ENCODE data around the gene GPR3. TPM values are rescaled to one million over a fixed set of nuclear protein-coding genes. Genes with fewer than 3 reads are reported as not detected.

The GPR3 gene
- total and polyA plus RNA-seq, 2 donors: 0.09 to 0.37 TPM

- Histone ChIP-seq H3K36me3 (ENCODE audit: control insufficient read depth in 2 of 2, insufficient read depth in 2 of 2, low read length in 1 of 2) (peaks cover 4 to 8% of the 10 kb centered on the region in 2 donors), H3K4me1 (ENCODE audit: control insufficient read depth in 2 of 2, insufficient read depth in 2 of 2, low read length in 2 of 2) (peaks cover 32 to 54% of the 10 kb centered on the region in 2 donors), H3K9me3 (ENCODE audit: control insufficient read depth in 2 of 2, insufficient read depth in 1 of 2, low read length in 1 of 2) (no peaks in the 10 kb centered on the region), H3K4me3 (ENCODE audit: low read length in 2 of 2) (no peak overlapping the region), H3K27ac (ENCODE audit: low read depth in 1 of 2, low read length in 1 of 2) (peak overlapping the region; percentile 73 to 92), H3K27me3 (ENCODE audit: control insufficient read depth in 2 of 2, insufficient read depth in 1 of 2, low read length in 1 of 2) (no peaks in the 10 kb centered on the region)
- DNase-seq (ENCODE audit: low read depth in 6 of 9, low spot score in 9 of 9): peak in 2 of 9 donors; percentile 49 to 72
- 73% methylated on average over 5 of the region's 5 CpGs for WGBS
Measured at GRCh38 chr1:27436204-27437159, 44.1 kb downstream of the GPR3 start.

DNA sequence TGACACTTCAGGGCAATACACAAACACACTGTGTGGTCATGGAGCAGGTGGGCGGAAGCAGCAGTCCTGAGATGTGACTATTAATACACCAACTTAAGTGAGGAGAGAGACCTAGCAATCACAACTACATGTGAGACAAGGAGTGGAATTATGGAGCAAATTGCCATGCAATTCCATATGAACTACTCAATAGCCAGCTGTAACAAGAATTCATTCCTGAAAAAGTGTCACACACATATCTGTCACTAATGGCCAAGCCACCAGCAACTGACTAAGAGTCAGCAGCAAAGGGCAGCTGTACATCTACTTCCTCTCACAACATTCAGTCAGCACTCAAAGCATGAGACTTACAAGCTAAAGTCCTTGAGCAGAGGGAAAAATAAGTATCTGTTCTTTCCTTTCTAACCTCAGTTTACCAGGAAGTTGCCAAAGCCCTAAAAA lies 46.2 kb downstream of the GPR3 start:
- H3K4me3 ChIP-seq (ENCODE audit: low read length in 2 of 2): no peak overlapping the region
- H3K4me1 ChIP-seq (ENCODE audit: control insufficient read depth in 2 of 2, insufficient read depth in 2 of 2, low read length in 2 of 2): peaks cover 19 to 40% of the 10 kb centered on the region in 2 donors
- H3K27ac ChIP-seq (ENCODE audit: low read depth in 1 of 2, low read length in 1 of 2): peak overlapping the region in 1 of 2 donors; percentile 10
- WGBS: 89% methylated on average over 1 of the region's 1 CpG
- peaks cover 7 to 8% of the 10 kb centered on the region in 2 donors for H3K36me3 ChIP-seq (ENCODE audit: control insufficient read depth in 2 of 2, insufficient read depth in 2 of 2, low read length in 1 of 2)
- H3K9me3 ChIP-seq (ENCODE audit: control insufficient read depth in 2 of 2, insufficient read depth in 1 of 2, low read length in 1 of 2): no peaks in the 10 kb centered on the region
- no peaks in the 10 kb centered on the region for H3K27me3 ChIP-seq (ENCODE audit: control insufficient read depth in 2 of 2, insufficient read depth in 1 of 2, low read length in 1 of 2)
- no peak for DNase-seq (ENCODE audit: low read depth in 6 of 9, low spot score in 9 of 9)

DNA sequence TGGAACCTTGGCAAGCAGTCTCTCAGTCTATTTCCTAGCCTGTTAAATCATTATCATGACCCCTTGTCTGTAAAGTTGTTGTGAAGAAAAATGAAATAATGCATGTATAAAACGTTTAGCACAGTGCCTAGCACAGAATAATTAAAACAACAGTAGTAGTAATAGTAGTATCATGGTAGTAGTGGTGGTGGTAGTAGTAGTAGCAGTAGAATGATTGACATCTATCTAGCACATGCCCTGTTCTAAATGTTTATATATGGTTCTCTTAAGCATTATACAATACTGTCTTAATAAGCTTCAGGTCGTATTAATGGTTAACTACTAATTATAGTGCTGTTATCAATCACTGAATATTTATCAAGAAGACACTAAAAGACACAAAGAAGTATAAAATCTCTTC lies 46.7 kb downstream of the GPR3 start:
- DNase-seq (ENCODE audit: low read depth in 6 of 9, low spot score in 9 of 9): no peak
- Histone ChIP-seq H3K36me3 (ENCODE audit: control insufficient read depth in 2 of 2, insufficient read depth in 2 of 2, low read length in 1 of 2) (peaks cover 7 to 10% of the 10 kb centered on the region in 2 donors), H3K9me3 (ENCODE audit: control insufficient read depth in 2 of 2, insufficient read depth in 1 of 2, low read length in 1 of 2) (no peaks in the 10 kb centered on the region), H3K4me1 (ENCODE audit: control insufficient read depth in 2 of 2, insufficient read depth in 2 of 2, low read length in 2 of 2) (peaks cover 18 to 36% of the 10 kb centered on the region in 2 donors), H3K27me3 (ENCODE audit: control insufficient read depth in 2 of 2, insufficient read depth in 1 of 2, low read length in 1 of 2) (no peaks in the 10 kb centered on the region), H3K4me3 (ENCODE audit: low read length in 2 of 2) (no peak overlapping the region), H3K27ac (ENCODE audit: low read depth in 1 of 2, low read length in 1 of 2) (peak overlapping the region in 1 of 2 donors; percentile 0)
- 60% methylated on average over 2 of the region's 2 CpGs for WGBS

- Histone ChIP-seq H3K4me1 (ENCODE audit: control insufficient read depth in 2 of 2, insufficient read depth in 2 of 2, low read length in 2 of 2) (peaks cover 0 to 3% of the 10 kb centered on the region in 2 donors), H3K27me3 (ENCODE audit: control insufficient read depth in 2 of 2, insufficient read depth in 1 of 2, low read length in 1 of 2) (no peaks in the 10 kb centered on the region), H3K4me3 (ENCODE audit: low read length in 2 of 2) (no peak overlapping the region), H3K36me3 (ENCODE audit: control insufficient read depth in 2 of 2, insufficient read depth in 2 of 2, low read length in 1 of 2) (peaks cover 17 to 34% of the 10 kb centered on the region in 2 donors), H3K9me3 (ENCODE audit: control insufficient read depth in 2 of 2, insufficient read depth in 1 of 2, low read length in 1 of 2) (no peaks in the 10 kb centered on the region), H3K27ac (ENCODE audit: low read depth in 1 of 2, low read length in 1 of 2) (no peak overlapping the region)
- WGBS: 4% methylated on average over 1 of the region's 1 CpG
- DNase-seq (ENCODE audit: low read depth in 6 of 9, low spot score in 9 of 9): no peak
Measured at GRCh38 chr1:27444632-27445031, 52.2 kb downstream of the GPR3 start.

Other genes starting within 250 kb of the GPR3 start
- 1.7 TPM for gene SLC9A1, start 237.5 kb upstream of the GPR3 start, total RNA-seq
- gene SLC9A1, start 237.5 kb upstream of the GPR3 start, polyA plus RNA-seq: 11.1 TPM
- 10.8 TPM for gene WDTC1, start 158.0 kb upstream of the GPR3 start, total RNA-seq
- 19.2 TPM for gene WDTC1, start 158.0 kb upstream of the GPR3 start, polyA plus RNA-seq
- 22.8 TPM for gene TMEM222, start 70.5 kb upstream of the GPR3 start, total RNA-seq
- 35.5 TPM for gene TMEM222, start 70.5 kb upstream of the GPR3 start, polyA plus RNA-seq
- 49.4 TPM for gene SYTL1, start 50.6 kb upstream of the GPR3 start, total RNA-seq
- gene SYTL1, start 50.6 kb upstream of the GPR3 start, polyA plus RNA-seq: 167 TPM
- 5.3 TPM for gene MAP3K6, start 25.7 kb upstream of the GPR3 start, total RNA-seq
- 45.0 TPM for gene MAP3K6, start 25.7 kb upstream of the GPR3 start, polyA plus RNA-seq
- 0.47 TPM for gene FCN3, start 17.8 kb upstream of the GPR3 start, total RNA-seq
- 10.7 TPM for gene FCN3, start 17.8 kb upstream of the GPR3 start, polyA plus RNA-seq
- 0.05 TPM for gene CD164L2, start 9.3 kb upstream of the GPR3 start, total RNA-seq
- 2.4 TPM for gene CD164L2, start 9.3 kb upstream of the GPR3 start, polyA plus RNA-seq
- 14.2 TPM for gene WASF2, start 97.5 kb downstream of the GPR3 start, total RNA-seq
- 47.4 TPM for gene WASF2, start 97.5 kb downstream of the GPR3 start, polyA plus RNA-seq
- 4.2 TPM for gene AHDC1, start 211.5 kb downstream of the GPR3 start, total RNA-seq
- 22.6 TPM for gene AHDC1, start 211.5 kb downstream of the GPR3 start, polyA plus RNA-seq
- 8.4 TPM for gene FGR, start 242.6 kb downstream of the GPR3 start, total RNA-seq
- gene FGR, start 242.6 kb downstream of the GPR3 start, polyA plus RNA-seq: 38.7 TPM

Measured in thymus (tissue), 11 donors.